ENCODE measurements around the gene OGDH.

OGDH gene

DNA sequence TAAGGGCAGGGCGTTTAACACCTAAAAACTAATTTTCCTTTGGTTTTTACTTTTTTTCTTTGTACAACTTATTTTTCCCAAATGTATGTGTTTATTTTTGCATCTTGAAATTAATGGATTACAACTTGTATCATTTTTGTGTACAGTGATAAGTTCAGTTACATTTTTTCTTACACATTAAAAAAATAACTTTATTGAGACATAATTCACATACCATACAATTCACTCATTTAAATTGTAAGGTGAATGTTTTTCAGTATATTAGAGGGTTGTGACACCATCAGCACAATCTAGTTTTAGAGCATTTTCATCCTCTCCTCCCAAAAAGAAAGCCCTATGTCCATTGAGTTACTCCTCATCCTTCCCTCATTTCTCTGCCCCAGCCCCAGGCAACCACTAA is 11.6 kb downstream of the OGDH start:
- DNase-seq (ENCODE audit: low spot score) = no peak

DNA sequence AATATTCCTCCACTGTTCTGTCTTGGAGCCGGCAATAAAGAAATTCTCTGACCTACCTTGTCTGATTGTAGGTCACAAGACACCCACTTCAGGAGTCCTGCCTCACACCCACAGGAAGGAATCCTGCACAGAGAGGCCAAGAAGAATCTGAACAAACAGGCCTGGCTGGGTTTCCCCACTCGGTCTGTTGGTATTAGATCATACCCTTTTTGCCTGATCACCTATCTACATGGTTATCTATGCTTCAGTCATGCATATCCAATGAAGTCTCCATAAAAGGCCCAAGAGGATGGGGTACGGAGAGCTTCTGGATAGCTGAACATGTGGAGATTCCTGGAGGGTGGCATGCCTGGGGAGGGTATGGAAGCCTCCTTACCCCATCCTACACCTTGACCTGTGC is 12.3 kb downstream of the OGDH start:
- DNase-seq (ENCODE audit: low spot score) = peak; percentile 93

DNA sequence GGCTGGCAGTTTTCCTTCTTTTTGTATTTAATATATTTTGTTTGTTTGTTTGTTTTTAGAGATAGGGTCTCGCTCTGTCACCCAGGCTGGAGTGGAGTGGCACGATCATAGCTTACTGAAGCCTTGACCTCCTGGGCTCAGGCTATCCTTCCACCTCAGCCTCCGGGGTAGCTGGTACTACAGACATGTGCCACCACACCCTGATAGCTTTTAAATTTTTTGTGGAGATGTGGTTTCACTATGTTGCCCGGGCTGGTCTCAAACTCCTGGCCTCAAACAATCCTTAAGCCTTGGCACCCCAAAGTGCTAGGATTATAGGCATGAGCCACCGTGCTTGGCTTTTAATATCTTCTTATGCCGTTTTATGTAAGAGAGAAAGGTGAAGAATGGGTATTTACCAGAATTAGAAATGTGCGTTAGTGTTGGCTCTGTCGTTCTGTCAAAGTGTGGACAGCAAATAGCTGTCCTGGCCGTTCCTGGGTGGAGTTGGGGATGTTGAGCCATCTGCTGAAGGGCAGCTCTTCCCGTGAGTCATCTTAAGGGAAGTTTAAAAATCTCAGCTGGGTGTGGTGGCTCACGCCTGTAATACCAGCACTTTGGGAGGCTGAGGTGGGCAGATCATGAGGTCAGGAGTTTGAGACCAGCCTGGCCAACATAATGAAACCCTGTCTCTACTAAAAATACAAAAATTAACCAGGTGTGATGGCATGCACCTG is 14.8 kb downstream of the OGDH start:
- peak; percentile 45 for DNase-seq (ENCODE audit: low spot score)

DNA sequence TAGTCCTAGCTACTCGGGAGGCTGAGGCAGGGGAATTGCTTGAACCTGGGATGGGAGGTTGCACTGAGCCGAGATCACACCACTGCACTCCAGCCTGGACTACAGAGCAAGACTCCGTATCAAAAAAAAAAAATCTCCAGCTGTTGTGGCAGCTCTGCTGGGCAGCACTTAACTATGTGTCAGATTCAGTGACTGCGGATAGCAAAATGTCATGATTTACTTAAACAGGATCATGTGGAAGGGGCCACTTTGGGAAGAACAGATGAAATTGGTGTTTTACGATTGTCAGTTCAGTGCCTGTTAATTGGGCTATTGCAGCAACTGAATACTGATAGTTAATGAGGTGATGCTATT is 15.3 kb downstream of the OGDH start:
- DNase-seq (ENCODE audit: low spot score) = no peak

DNA sequence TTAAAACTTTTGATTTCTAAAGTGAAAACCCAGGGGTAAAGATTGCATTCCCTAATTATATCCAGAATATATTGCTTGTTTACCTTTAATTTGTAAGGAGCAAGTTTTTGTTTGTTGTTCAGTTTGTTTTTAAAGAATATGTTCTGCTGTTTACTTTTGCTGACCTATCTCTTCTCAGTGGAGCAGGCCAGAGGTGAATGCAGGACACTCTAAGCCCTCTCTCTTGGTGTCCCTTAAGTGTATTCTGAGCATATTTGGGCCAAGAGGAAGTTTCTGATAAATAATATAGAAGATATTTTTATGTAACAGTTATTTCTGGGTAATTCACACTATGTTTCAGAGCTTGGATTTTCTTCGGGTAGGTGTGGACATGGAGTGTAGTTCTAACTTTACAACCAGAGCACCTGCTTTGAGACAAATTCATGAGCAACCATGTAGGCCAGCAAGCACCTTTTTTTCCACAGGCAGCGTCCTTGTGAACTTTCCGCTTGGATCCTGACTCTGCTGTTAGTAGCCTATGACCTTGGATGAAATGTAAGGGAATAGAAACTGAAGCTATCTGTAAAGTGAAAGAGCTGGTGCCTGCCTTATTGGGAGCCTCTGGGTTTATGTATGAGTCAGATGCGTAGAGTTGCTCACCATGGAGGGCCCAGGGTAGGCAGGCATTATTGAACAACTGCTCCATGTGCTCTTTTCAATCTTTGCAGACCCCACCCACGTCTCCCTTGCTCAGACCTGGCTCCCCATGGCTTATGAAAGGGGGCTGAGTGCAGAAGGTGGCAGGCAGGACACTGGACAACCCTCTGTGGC is 16.1 kb downstream of the OGDH start:
- DNase-seq (ENCODE audit: low spot score) = peak; percentile 63

GRCh38 chr7:44624318-44624717 is 17.9 kb downstream of the OGDH start:
- DNase-seq (ENCODE audit: low spot score) = no peak

DNA sequence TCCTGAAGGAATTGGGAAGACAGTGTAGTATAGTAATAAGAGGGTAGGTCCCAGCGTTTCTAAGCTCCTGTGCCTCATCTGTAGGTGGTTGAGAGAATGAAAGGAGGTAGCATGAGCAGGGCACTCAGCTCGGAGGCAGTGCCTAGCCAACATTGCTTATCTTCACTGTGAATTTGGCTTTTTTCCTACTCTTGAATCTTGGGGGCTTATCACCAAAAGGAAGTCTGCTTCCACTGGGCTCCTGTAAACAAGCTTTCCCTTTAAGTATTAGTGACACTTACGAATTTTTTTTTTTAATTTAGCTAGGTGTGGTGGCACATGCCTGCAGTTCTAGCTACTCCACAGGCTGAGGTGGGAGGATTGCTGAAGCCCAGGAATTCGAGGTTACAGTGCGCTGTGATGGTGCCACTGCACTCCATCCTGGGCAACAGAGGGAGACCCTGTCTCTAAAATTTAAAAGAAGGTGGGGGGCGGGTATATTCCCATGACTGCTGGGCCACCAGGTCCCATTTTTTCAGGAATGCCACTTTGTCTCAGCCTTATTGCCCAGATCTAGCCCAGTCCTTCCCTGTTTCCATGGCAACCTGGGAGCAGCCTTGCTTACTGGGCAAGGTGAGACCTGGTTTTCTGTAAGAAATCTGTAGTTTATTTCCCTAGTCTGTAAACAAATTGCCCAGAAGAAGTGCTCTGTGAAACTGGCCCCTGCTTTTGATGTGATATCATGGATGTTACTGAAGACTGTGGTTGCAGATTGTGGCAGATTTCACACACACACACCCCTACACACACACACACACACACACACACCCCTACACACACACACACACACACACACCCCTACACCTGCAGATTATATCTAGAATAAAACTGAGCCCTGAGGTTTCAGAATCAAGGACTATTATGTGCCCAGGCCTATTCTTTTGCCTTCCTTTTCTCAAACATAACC is 19.4 kb downstream of the OGDH start:
- no peak for DNase-seq (ENCODE audit: low spot score)

GRCh38 chr7:44626620-44627019 is 20.2 kb downstream of the OGDH start:
- no peak for DNase-seq (ENCODE audit: low spot score)

DNA sequence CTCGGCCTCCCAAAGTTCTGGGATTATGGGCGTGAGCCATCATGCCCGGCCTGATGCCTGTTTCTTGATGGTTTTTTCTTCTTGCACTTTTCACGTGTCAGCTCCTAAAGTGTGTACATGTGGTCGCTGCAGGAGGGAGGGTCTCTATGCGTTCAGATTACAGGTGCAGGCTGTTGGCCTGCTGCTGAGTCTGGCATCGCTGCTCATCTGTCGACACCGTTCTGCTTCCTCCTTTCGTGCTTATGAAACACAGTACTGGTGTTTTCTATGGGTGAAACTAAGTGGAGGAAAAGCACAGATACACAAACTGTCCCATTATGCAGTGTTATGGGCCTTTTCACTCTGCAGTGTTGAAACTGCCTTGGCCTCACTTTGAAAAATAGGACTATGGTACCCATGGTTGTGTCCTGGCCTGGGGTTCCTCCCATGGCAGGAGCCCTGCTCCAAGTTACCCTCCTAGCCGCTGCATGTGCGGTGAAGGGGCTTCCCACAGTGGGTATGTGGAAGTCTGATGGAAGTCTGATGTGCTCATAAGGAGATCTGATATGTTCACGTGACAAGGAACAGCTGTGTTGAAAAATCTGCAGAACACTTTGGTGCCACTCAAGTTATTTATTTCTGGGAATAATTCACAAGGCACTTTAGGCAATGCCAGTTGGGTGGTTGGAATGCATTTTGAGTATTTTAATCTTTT is 23.5 kb downstream of the OGDH start:
- DNase-seq (ENCODE audit: low spot score) = no peak

DNA sequence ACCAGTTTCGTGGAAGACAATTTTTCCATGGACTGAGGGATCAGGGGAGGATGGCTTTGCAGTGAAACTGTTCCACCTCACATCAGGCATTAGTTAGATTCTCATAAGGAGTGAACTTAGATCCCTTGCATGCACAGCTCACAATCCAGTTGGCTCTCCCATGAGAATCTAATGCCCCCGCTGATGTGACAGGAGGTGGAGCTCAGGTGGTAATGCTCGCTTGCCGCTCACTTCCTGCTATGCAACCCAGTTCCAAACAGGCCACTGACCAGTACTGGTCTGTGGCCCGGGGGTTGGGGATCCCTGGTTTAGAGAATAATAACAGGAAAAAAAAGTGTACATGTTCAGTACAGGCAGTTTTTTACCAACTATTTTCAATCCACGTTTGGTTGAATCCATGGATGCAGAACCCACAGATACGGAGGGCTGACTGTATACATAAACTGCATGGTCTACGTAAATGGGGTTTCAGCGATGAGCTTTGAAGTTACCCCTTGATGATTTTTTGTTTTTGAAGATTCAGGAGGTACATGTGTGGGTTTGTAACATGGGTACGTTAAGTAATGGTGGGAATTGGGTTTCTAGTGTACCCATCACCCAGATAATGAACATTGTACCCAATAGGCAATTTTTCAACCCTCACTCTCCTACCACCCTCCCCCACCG is 24.5 kb downstream of the OGDH start:
- DNase-seq (ENCODE audit: low spot score) = no peak

DNA sequence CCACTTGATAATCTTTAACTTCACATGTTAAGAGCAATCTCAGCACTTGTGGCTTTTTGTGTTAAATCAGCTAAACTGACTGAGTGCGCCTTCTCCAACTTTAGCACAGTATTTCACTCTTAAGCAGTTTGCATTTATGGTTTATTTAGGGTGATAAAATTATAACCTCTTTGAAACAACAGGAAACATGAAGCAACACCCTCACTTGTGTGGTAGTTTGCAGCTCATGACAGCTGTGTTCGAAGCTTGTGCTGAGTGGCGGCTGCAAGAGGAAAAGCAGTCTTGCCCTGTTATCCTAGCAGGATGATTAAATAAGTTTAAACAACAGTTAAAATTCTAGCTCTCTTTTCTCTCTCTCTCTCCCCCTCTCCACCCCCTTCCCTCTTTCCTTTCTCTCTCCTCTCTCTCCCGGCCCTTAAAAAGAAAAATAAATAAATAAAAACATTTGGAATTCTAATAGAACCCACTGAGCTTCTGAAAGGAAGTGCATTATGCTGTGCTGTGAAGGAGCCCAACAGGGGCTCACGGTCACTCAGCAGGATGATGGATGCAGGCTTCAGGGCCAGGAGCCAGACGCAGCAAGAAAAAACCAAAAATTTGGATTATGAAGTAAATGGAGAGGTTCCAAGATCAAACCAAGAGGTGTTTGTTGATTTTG is 25.2 kb downstream of the OGDH start:
- DNase-seq (ENCODE audit: low spot score) = no peak

DNA sequence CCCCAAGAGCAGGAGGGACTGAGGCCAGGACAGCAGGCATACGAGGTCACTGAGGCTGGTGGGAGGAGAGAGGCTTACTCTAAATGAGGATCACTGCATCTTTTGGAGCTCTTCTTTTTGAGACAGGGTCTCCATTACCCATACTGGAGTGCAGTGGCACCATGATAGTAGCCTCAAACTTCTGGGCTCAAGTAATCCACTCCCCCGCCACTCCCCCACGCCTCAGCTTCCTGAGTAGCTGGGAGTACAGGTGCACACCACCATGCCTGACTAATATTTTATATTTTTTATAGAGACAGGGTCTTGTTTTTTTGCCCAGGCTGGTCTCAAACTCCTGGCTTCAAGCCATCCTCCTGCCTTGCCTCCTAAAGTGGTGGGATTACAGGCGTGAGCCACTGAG is 25.8 kb downstream of the OGDH start:
- no peak for DNase-seq (ENCODE audit: low spot score)

DNA sequence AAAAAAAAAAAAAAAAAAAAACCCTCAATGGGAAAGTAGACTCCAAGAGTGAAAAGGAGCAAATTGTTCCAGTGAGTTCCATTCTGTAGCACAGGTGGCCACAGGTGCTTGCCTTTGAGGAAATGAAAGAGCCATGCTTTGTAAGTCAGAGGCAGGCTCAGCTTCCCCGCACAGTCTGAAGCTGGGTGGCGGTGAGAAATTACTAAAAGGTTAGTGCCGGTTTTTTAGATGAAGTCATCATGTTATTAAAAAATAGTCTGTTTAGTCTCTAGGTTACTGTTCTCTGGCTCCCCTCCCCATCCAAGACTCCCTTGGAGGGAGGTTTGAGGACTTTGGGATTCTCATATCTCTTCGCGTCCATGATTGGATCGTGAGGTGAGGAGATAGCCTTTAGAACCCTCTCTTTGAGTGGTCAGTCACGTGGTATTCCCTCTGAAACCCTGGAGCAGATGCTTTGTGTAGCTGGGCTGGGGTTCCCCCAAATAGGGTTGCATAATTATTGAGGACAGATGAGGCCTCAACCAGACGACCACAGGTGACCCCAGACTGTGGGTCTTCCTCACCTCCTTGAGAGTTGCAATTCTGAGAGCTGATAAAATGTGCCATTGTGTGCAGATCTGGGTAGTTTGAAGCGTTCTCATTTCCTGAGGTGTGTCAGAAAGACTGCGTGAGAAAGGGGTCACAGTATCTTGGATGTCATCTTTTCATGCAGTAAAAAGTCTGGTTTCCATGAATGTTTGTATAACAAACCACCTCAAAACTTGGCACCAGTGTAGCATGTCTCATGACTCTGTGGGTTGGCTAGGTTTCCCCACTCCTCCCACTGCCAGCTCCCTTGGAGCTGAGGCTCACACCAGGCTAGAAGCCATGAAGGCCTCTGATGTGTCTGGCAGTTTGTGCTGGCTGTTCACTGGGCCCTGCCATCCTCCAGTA is 27.1 kb downstream of the OGDH start:
- DNase-seq (ENCODE audit: low spot score) = peak; percentile 92

GRCh38 chr7:44634187-44634838 is 27.9 kb downstream of the OGDH start:
- DNase-seq (ENCODE audit: low spot score) = no peak

DNA sequence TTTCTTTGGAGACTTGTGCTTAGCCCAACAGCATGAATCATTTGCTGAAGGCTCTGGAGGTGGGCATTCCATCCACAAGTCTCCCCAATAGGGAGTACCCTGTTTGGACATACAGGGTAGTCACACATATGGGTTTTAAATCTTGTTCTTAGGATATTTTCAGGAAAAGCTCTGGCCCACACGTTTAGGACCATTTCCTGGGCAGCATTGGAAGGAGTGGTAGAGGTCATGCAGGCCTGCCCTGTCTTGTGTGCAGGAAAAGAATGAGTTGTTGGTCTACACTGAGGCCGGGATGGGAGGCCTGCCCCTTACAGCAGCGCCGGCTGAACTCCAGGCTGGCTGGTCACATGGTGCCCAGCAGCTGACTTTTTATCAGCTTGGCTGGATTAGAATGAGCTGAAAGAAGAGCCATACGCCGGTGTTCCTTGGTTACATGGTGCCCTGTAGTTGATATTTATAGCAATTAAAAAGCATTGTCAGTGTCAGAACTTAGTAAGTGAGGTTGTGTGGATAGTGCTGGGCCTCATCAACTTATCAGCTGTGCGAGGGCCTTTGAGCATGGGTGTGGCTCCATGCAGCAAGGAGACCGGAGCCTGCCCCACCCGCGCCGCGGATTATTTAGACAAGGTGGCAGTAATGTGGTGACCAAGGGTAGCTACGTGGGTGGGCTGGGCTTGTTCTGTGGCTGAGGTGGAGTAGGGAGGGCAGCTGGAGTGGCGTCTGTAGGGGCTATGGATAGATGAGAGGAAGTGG is 28.6 kb downstream of the OGDH start:
- no peak for DNase-seq (ENCODE audit: low spot score)

GRCh38 chr7:44636041-44636584 is 29.7 kb downstream of the OGDH start:
- no peak for DNase-seq (ENCODE audit: low spot score)

DNA sequence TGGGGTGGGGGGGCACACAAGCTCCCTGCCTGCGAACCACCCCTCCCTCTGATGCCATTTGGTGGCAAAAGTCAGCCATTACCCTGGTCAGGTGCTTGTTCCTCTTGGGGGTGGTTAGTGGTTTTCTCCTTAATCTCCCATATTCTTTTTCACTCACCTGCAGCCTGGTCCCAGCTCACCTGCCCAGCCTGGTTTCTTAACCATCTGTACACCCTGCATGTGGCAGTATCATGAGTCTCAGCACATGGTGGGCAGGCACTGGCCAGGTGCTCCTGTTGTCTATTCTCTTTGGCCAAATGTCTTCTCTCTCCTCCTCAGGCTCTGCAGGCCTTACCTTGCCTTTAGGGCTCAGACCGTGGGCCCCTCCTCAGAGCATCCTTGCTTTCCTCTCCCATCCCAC is 30.5 kb downstream of the OGDH start:
- no peak for DNase-seq (ENCODE audit: low spot score)
